HUES6 (cell line): ENCODE data around the gene SERPINB13.
"Not testable (repeated sequence)": the region's sequence is repeated elsewhere in the genome, so short reads cannot be mapped to it uniquely, and the experiment has no call there.

Source experiments
- H3K27ac ChIP-seq: 2 replicates; pipeline ENCODE4 v1.7.0; 2013; ENCODE audit warnings: low read depth, mild to moderate bottlenecking, low read length, inconsistent platforms
- H3K27me3 ChIP-seq: 2 replicates; pipeline ENCODE4 v1.6.1; 2013; ENCODE audit warnings: low read length; ENCODE audit not compliant: control insufficient read depth, insufficient read depth
- H3K36me3 ChIP-seq: 2 replicates; pipeline ENCODE4 v1.6.1; 2013; ENCODE audit warnings: low read length; ENCODE audit not compliant: control insufficient read depth, insufficient read depth
- H3K4me1 ChIP-seq: 2 replicates; pipeline ENCODE4 v1.6.1; 2013; ENCODE audit warnings: low read length; ENCODE audit not compliant: control insufficient read depth, insufficient read depth
- H3K4me3 ChIP-seq: 2 replicates; pipeline ENCODE4 v1.5.1; 2013; ENCODE audit warnings: low read depth, low read length
- H3K9ac ChIP-seq: one replicate; pipeline ENCODE4 v1.6.1; 2013; ENCODE audit warnings: mild to moderate bottlenecking, low read length
- H3K9me3 ChIP-seq: 2 replicates; pipeline ENCODE4 v1.6.1; 2013; ENCODE audit warnings: low read depth, low read length; ENCODE audit not compliant: control insufficient read depth, insufficient read depth

Gene SERPINB13

DNA sequence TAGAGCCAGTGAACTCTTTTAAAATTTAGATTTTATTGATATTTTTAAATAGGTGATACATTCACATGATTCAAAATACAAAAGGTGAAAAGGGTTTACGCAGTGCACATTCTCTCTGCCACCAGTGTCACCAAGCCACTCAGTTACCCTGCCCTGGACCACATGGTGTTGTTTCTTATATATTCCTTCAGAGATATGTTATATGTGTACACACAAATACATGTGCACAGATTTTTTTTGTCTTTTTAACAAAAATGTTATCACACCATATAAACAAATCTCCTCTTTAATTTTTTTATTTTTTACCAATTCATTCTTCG, 30.7 kb downstream of the SERPINB13 start:
- no peaks in the 10 kb centered on the region for H3K36me3 ChIP-seq
- no peaks in the 10 kb centered on the region for H3K27me3 ChIP-seq
- H3K4me3 ChIP-seq, result no peak overlapping the region
- H3K9ac ChIP-seq, result no peak overlapping the region
- peaks cover 6% of the 10 kb centered on the region; the same call in 1 of the 2 replicates for H3K9me3 ChIP-seq
- H3K27ac ChIP-seq, result no peak overlapping the region
- H3K4me1 ChIP-seq, result peaks cover 7% of the 10 kb centered on the region

DNA sequence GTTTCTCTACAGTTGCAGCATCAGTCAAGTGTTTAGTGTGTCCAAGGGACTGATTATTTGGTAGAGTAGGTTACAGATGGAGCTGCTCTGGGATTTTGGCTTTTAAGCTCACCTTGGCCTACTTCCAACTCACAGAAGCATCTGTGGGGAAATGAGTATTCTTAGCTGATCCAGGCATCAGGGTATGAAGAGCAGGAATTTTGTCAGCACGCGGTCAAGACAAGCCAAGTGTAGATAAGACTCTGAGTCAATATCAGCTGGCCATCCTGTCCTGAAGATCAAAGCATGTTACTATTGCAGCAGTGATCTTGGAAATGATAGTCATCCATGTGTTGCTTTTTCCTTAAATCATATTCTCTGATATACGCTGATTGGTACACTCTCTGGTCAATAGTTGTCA, 32.5 kb downstream of the SERPINB13 start:
- no peaks in the 10 kb centered on the region for H3K36me3 ChIP-seq
- H3K4me3 ChIP-seq, result no peak overlapping the region
- no peaks in the 10 kb centered on the region for H3K27me3 ChIP-seq
- peaks cover 20% of the 10 kb centered on the region for H3K9me3 ChIP-seq
- H3K27ac ChIP-seq, result no peak overlapping the region
- H3K9ac ChIP-seq, result no peak overlapping the region
- peaks cover 7% of the 10 kb centered on the region for H3K4me1 ChIP-seq

DNA sequence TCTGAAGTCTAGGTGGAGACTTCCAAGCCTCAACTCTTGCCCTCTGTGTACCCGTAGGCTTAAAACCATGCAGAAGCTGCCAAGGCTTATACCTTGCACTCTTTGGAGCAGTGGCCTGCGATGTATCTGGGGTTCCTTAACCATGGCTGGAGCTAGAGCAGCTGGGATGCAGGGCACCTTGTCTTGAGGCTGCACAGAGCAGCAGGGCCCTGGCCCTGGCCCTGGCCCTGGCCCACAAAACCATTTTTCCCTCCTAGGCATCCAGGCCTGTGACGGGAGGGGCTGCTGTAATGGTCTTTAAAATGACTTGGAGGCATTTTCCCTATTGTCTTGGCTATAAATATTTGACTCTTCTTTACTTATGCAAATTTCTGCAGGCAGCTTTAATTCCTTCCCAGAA, 37.7 kb downstream of the SERPINB13 start:
- H3K27me3 ChIP-seq, result no peaks in the 10 kb centered on the region
- peaks cover 45% of the 10 kb centered on the region for H3K9me3 ChIP-seq
- H3K4me3 ChIP-seq, result no peak overlapping the region

DNA sequence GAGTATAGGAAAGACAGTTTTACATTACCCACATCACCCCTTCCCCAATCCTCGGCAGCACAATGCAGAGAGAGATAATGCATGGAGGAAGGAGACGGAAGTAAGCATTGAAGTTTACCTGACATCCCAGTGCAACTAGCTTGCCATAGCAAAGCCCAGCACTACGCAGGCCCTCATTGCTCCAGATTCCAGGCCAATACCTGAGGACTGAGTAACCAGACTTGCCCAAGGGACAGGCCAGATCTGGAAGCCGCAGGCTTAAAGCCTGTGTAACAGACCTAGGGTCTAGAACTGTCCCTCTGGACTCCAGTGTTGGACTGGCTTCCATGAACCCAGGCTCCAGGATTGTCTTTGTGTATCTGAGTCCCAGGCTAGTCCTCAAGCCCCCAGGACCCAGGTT, 39.3 kb downstream of the SERPINB13 start:
- Histone ChIP-seq H3K27ac (no peak overlapping the region), H3K27me3 (no peaks in the 10 kb centered on the region), H3K36me3 (no peaks in the 10 kb centered on the region), H3K4me1 (no peaks in the 10 kb centered on the region), H3K9me3 (peaks cover 44% of the 10 kb centered on the region), H3K4me3 (no peak overlapping the region), H3K9ac (no peak overlapping the region)

More for the DNA sequence above, 37.7 kb downstream of the SERPINB13 start:
- no peaks in the 10 kb centered on the region for H3K36me3 ChIP-seq
- no peaks in the 10 kb centered on the region for H3K4me1 ChIP-seq
- H3K9ac ChIP-seq, result no peak overlapping the region
- H3K27ac ChIP-seq, result no peak overlapping the region

DNA sequence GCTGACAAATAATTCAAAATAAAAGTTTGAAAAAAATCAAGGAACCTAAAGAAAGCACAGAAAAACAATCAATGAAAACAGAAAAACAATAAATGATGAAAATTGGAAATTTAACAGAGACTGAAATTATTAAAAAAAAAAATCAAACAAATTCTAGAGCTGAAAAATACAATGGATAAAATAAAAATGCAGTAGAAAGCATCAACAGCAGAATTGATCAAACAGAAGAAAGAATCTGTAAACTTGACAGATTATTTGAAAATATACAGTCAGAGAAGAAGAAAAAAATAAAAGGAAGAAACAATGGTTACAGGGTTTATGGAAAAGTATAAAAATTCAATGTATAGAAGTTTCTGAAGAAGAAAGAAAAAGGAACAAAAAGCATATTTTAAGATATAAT, 40.7 kb downstream of the SERPINB13 start:
- H3K27me3 ChIP-seq, result no peaks in the 10 kb centered on the region
- no peak overlapping the region for H3K4me3 ChIP-seq
- no peak overlapping the region for H3K27ac ChIP-seq
- no peaks in the 10 kb centered on the region for H3K4me1 ChIP-seq
- no peak overlapping the region for H3K9ac ChIP-seq
- peaks cover 42% of the 10 kb centered on the region for H3K9me3 ChIP-seq
- H3K36me3 ChIP-seq, result no peaks in the 10 kb centered on the region

DNA sequence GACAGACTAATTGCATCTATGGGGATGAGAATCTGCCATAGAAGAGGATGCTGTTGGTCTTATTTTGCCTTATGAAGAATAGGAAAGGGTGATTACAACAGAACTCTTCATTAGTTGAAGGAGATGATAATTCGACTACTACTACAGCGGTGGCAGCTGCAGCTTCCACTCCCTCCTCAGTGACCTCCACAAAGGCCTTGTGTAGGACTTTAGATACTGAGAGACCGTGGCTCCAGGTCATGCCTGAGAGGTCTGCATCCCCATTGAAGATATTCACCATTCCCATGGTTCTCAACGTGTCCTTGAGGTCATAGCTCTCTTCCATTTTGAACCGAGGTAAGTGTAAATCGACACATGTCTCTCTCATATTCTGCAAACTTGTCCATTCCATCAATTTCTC, 50.6 kb downstream of the SERPINB13 start:
- no peak overlapping the region for H3K9ac ChIP-seq
- no peaks in the 10 kb centered on the region for H3K4me1 ChIP-seq
- H3K36me3 ChIP-seq, result no peaks in the 10 kb centered on the region
- no peaks in the 10 kb centered on the region for H3K9me3 ChIP-seq
- no peak overlapping the region for H3K27ac ChIP-seq
- H3K4me3 ChIP-seq, result no peak overlapping the region
- H3K27me3 ChIP-seq, result no peaks in the 10 kb centered on the region

DNA sequence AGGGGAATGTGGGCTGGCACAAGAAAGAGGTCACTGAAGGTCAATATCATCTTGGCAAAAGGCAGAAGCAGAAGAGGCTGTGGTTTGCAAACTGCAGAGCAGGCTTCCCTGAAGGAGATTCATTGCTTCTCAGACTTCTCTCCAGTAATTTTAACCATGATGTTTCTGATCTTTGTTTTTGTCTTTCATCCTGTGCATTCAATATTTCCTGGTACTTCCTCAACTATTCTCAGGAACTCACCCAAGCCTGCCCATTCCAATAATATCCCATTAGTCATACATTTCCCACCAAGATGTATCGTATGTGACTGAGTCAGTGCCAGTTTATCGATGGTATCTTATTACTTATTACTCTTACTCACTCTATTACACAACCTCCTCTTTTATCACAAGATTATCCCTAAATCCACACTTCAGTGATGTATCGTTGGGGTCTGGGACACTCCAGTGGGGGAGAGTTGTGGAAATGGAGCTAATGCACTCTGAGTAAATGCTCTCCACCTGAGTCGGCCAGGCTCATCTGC, 54.1 kb downstream of the SERPINB13 start:
- not testable (repeated sequence) for H3K9ac ChIP-seq, H3K27ac ChIP-seq, H3K27me3 ChIP-seq, H3K9me3 ChIP-seq, H3K4me1 ChIP-seq, H3K36me3 ChIP-seq, H3K4me3 ChIP-seq

DNA sequence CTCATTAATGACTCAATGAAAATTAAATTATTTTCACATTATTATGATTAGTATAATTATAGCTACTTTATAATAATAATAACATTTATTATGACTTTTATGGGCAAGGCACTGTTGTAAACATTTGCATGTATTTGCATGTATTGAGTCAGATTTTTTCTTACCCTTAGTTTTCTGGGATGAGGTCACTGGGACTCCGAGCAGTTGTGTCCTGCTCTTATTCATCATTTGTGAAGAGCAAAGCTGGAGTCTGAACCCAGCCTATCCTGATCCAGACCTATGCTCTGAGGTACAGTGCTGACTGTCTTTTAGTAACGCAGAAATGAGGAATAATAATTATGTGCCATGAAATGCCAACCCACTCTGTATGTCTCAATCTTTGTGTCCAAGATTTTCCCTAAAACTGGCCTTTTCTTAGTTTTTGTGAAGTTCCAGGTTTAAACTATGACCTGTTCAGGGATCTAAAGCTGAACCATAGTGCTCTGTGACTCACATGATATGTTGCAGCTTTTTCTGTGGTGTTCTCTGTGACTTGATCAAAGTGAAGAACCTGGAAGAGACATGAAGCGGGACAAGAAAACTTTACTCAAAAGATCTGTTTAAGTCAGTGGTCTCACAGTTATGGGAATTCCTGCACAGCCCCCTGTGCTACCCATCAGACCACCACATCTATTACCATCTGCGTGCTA, 55.7 kb downstream of the SERPINB13 start:
- not testable (repeated sequence) for H3K36me3 ChIP-seq, H3K27me3 ChIP-seq, H3K27ac ChIP-seq, H3K9me3 ChIP-seq, H3K9ac ChIP-seq, H3K4me1 ChIP-seq, H3K4me3 ChIP-seq

DNA sequence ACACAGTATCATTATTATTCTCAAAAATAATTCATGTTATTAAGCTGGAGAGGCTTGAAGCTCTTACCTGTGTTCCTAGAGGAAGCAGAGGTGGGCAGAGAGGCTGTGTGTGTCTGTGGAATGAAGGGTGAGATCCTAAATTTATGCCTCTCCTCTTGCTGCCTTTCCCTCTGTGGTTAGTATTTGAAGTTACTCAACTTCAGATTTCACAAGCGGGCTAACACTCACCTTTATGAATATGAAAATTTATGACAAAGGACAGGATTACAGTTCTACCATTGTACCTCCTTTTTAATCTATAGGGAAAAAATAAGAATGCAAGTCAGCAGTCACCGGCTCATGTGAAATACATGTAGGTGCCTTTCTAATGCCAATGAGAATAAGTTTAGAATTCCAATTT, 57.0 kb downstream of the SERPINB13 start, which contains the start of gene SERPINB4:
SERPINB4 (minus strand) TSS at position 115 of the 400 bp plus-strand sequence. CDS start 679 bp downstream, outside the sequence.
- not testable (repeated sequence) for H3K4me3 ChIP-seq, H3K9ac ChIP-seq, H3K4me1 ChIP-seq, H3K27me3 ChIP-seq, H3K9me3 ChIP-seq, H3K36me3 ChIP-seq, H3K27ac ChIP-seq

DNA sequence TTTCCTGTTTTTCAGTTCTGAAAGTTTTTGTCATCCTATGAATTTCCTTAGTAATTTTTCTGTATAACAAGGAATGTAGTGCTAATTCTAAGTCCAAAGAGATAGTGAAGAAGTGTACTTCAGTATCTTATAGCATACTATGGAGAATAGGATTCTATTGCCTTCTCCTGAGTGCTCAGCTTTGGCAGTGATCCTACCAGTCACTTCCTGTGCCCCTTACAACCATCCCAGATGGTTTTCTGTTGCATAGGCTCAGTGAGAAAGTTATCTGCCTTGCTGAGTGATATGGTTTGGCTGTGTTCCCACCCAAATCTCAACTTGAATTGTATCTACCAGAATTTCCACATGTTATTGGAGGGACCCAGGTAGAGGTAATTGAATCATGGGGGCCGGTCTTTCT, 57.6 kb downstream of the SERPINB13 start:
- not testable (repeated sequence) for H3K36me3 ChIP-seq, H3K9me3 ChIP-seq, H3K27me3 ChIP-seq, H3K27ac ChIP-seq, H3K9ac ChIP-seq, H3K4me3 ChIP-seq, H3K4me1 ChIP-seq

DNA sequence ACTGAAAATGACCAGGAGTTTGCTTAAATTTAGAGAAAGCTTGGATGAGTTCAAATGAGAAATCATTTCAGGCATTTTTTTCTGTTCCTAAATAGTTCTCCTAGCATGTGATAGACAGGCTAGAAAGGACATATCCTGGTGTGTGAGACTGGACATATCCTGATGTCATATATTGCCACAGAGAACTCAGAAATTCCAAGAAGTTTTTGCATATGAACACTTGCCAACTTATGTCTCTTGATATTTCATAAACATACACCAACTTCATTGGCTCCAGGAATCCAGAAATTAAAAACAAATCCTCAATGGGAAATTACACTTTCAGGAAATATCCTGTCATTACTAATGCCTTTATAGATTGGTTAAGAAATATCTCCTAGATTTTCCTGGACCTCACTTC, 59.8 kb downstream of the SERPINB13 start:
- Histone ChIP-seq H3K27me3 (no peaks in the 10 kb centered on the region), H3K27ac (no peak overlapping the region), H3K4me1 (peaks cover 3% of the 10 kb centered on the region; the same call in 1 of the 2 replicates), H3K9ac (no peak overlapping the region), H3K4me3 (no peak overlapping the region), H3K36me3 (no peaks in the 10 kb centered on the region), H3K9me3 (no peaks in the 10 kb centered on the region)
